Uterus (tissue), 2 donors: ENCODE data around the gene RBM42.

Source experiments
- CTCF ChIP-seq, 4 experiments: fragments of 200-600 bp in 2 of 4; fragments of 450-650 bp in 2 of 4; sonication (generic) in 2 of 4; IDR thresholded peaks; one replicate each; pipeline ENCODE4 v1.5.1; 2016 to 2019; ENCODE audit warnings: antibody characterized with exemption in 4 of 4, mild to moderate bottlenecking in 2 of 4, moderate library complexity in 1 of 4
- POLR2A ChIP-seq, 2 donors: fragments of 450-650 bp; IDR thresholded peaks; one replicate each; pipeline ENCODE4 v1.6.1; 2016; ENCODE audit warnings: antibody characterized with exemption in 2 of 2, mild to moderate bottlenecking in 1 of 2, moderate library complexity in 1 of 2

- TF ChIP-seq CTCF (IDR thresholded peaks at IDR 0.05) (no peak), POLR2A (IDR thresholded peaks at IDR 0.05) (no peak)
Observed at GRCh38 chr19:35628264-35628564, 622 bp upstream of the RBM42 start.
